ENCODE results near the gene HOXD4. TPM values are rescaled to one million over a fixed set of nuclear protein-coding genes. Genes with fewer than 3 reads are reported as not detected.

The HOXD4 gene
- total and polyA plus RNA-seq, 4 donors, result 0.12 to 1.1 (median 0.48) TPM

- no peak overlapping the region for H3K9ac ChIP-seq (ENCODE audit: insufficient read depth in 1 of 2, low read length in 2 of 2)
- no peaks in the 10 kb centered on the region for H3K36me3 ChIP-seq (ENCODE audit: control insufficient read depth in 4 of 4, insufficient read depth in 4 of 4, low read length in 4 of 4)
- H3K27ac ChIP-seq (ENCODE audit: low read depth in 1 of 2, low read length in 1 of 2), result no peak overlapping the region
- peaks cover 0 to 7% (median 0%) of the 10 kb centered on the region in 5 donors for H3K4me1 ChIP-seq (ENCODE audit: control insufficient read depth in 5 of 5, insufficient read depth in 5 of 5, low read length in 5 of 5)
- ATAC-seq (ENCODE audit: insufficient read depth, low FRiP score) (no peak), DNase-seq (peak in 1 of 3 donors; percentile 10)
- no peak overlapping the region for H3K4me3 ChIP-seq
- peaks cover 0 to 10% (median 0%) of the 10 kb centered on the region in 4 donors for H3K9me3 ChIP-seq (ENCODE audit: control insufficient read depth in 4 of 4, insufficient read depth in 3 of 4, low read length in 3 of 4)
- 10 to 14% methylated on average over 27 to 31 of the region's 31 CpGs for WGBS, 2 donors
- peaks cover 29 to 95% (median 89%) of the 10 kb centered on the region in 3 donors for H3K27me3 ChIP-seq (ENCODE audit: control insufficient read depth in 3 of 3, insufficient read depth in 3 of 3, low read length in 2 of 3)
- TF ChIP-seq CTCF (IDR thresholded peaks at IDR 0.05; ENCODE audit: control extremely low read depth, extremely low read depth), result no peak
Measured at GRCh38 chr2:176147800-176148496, 3.4 kb upstream of the HOXD4 start.

DNA sequence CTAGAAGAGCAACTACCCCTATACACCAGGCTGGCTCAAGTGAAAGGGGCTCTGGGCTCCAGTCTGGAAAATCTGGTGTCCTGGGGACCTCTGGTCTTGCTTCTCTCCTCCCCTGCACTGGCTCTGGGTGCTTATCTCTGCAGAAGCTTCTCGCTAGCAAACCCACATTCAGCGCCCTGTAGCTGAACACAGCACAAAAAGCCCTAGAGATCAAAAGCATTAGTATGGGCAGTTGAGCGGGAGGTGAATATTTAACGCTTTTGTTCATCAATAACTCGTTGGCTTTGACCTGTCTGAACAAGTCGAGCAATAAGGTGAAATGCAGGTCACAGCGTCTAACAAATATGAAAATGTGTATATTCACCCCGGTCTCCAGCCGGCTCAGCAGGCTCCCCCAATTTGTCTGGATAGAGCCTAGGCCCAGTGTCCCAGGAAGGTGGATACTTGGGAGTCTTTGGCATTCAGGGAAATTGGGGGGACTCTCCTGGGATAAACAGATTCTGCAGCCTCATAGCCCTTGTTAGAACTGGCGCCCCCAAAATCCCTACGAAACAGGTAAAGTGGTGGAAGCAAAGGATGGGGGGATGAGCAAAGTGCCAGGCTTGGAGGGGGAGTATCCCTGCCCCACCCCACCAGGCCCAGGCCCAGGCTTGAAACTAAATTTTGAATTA lies 2.5 kb upstream of the HOXD4 start:
- Histone ChIP-seq H3K27me3 (ENCODE audit: control insufficient read depth in 3 of 3, insufficient read depth in 3 of 3, low read length in 2 of 3) (peaks cover 32 to 95% (median 89%) of the 10 kb centered on the region in 3 donors), H3K9ac (ENCODE audit: insufficient read depth in 1 of 2, low read length in 2 of 2) (no peak overlapping the region), H3K4me1 (ENCODE audit: control insufficient read depth in 5 of 5, insufficient read depth in 5 of 5, low read length in 5 of 5) (peaks cover 0 to 7% (median 0%) of the 10 kb centered on the region in 5 donors), H3K9me3 (ENCODE audit: control insufficient read depth in 4 of 4, insufficient read depth in 3 of 4, low read length in 3 of 4) (peaks cover 0 to 10% (median 0%) of the 10 kb centered on the region in 4 donors), H3K27ac (ENCODE audit: low read depth in 1 of 2, low read length in 1 of 2) (no peak overlapping the region), H3K4me3 (no peak overlapping the region), H3K36me3 (ENCODE audit: control insufficient read depth in 4 of 4, insufficient read depth in 4 of 4, low read length in 4 of 4) (no peaks in the 10 kb centered on the region)
- WGBS, 2 donors, result 29% methylated on average over 11 of the region's 11 CpGs
- ATAC-seq (ENCODE audit: insufficient read depth, low FRiP score), result no peak
- DNase-seq, result peak in 1 of 3 donors; percentile 1
- TF ChIP-seq CTCF (IDR thresholded peaks at IDR 0.05; ENCODE audit: control extremely low read depth, extremely low read depth), result no peak

GRCh38 chr2:176149481-176149938 lies 1.8 kb upstream of the HOXD4 start:
- no peak for TF ChIP-seq CTCF (IDR thresholded peaks at IDR 0.05; ENCODE audit: control extremely low read depth, extremely low read depth)
- no peak overlapping the region for H3K9ac ChIP-seq (ENCODE audit: insufficient read depth in 1 of 2, low read length in 2 of 2)
- ATAC-seq (ENCODE audit: insufficient read depth, low FRiP score) (no peak), DNase-seq (peak in 1 of 3 donors; percentile 8)
- H3K4me3 ChIP-seq, result no peak overlapping the region
- peaks cover 32 to 97% (median 92%) of the 10 kb centered on the region in 3 donors for H3K27me3 ChIP-seq (ENCODE audit: control insufficient read depth in 3 of 3, insufficient read depth in 3 of 3, low read length in 2 of 3)
- no peaks in the 10 kb centered on the region for H3K36me3 ChIP-seq (ENCODE audit: control insufficient read depth in 4 of 4, insufficient read depth in 4 of 4, low read length in 4 of 4)
- no peak overlapping the region for H3K27ac ChIP-seq (ENCODE audit: low read depth in 1 of 2, low read length in 1 of 2)
- H3K4me1 ChIP-seq (ENCODE audit: control insufficient read depth in 5 of 5, insufficient read depth in 5 of 5, low read length in 5 of 5), result peaks cover 0 to 7% (median 0%) of the 10 kb centered on the region in 5 donors
- peaks cover 0 to 11% (median 0%) of the 10 kb centered on the region in 4 donors for H3K9me3 ChIP-seq (ENCODE audit: control insufficient read depth in 4 of 4, insufficient read depth in 3 of 4, low read length in 3 of 4)
- 13 to 20% methylated on average over 22 of the region's 22 CpGs for WGBS, 2 donors
